ENCODE measurements around the gene CDK8.

Gene CDK8

DNA sequence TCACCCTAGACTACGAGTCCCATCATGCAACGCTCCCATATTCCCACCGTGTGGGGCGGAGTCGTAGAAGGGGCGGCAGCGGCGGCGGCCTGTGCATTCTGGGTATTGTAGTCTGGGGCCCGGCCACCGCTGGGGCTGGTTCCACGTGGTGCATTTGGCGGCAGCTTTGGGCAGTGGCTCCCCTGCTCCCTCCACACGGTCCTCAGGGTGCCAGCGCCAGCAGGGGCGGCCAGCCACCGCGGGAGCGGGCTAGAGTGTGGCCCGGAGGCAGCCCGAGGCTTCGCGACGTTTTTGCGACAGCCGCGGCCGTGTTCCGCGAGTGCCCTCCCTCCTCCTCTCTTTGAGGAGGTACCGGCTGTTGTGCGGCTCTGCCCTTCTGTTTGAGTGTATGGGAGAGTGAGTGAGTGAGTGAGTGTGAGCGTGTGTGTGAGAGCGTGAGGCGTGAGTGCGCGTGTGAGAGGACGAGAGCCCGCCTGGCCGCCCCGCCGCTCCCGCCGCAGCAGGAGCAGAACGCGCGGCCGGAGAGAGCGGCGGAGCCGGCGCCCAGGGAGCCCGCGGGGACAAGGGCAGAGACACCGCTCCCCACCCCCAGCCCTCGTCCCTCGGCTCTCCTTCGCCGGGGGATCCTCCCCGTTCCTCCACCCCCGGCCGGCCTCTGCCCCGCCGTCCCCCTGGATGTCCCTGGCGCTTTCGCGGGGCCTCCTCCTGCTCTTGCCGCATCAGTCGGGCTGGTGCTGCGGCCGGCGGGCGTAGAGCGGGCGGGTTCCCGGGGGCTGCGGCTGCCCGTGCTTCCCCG is at the start of gene CDK8:
Gene CDK8, plus strand, starts transcription at position 343 of the 796 bp plus-strand sequence. CDS start 513 bp downstream, outside the sequence.
- peak within 1 kb of the TSS; percentile 93 for H3K4me3 ChIP-seq (ENCODE audit: low read length)
- H3K9me3 ChIP-seq (ENCODE audit: control insufficient read depth, low read length), result no peaks in the 10 kb centered on the region
- no peaks in the 10 kb centered on the region for H3K27me3 ChIP-seq (replicated peaks; ENCODE audit: control insufficient read depth, insufficient read depth, low read length)
- peak within 1 kb of the TSS; percentile 95 for H3K9ac ChIP-seq (ENCODE audit: low read length)
- peak; percentile 96 for DNase-seq (ENCODE audit: low read depth)
- no peaks in the 10 kb centered on the region for H3K36me3 ChIP-seq (ENCODE audit: control insufficient read depth, insufficient read depth, low read length, severe bottlenecking)
- H3K4me1 ChIP-seq (ENCODE audit: control insufficient read depth, insufficient read depth, low read length), result peaks cover 16% of the 10 kb centered on the region

GRCh38 chr13:26208287-26208686 is 45.6 kb upstream of the CDK8 start:
- H3K9ac ChIP-seq (ENCODE audit: low read length), result no peak overlapping the region
- peaks cover 38% of the 10 kb centered on the region for H3K36me3 ChIP-seq (ENCODE audit: control insufficient read depth, insufficient read depth, low read length, severe bottlenecking)

GRCh38 chr13:26213345-26213744 is 40.6 kb upstream of the CDK8 start:
- Histone ChIP-seq H3K36me3 (ENCODE audit: control insufficient read depth, insufficient read depth, low read length, severe bottlenecking) (peaks cover 80% of the 10 kb centered on the region), H3K4me1 (ENCODE audit: control insufficient read depth, insufficient read depth, low read length) (peaks cover 17% of the 10 kb centered on the region), H3K9me3 (ENCODE audit: control insufficient read depth, low read length) (no peaks in the 10 kb centered on the region), H3K27me3 (replicated peaks; ENCODE audit: control insufficient read depth, insufficient read depth, low read length) (no peaks in the 10 kb centered on the region), H3K4me3 (ENCODE audit: low read length) (no peak overlapping the region), H3K9ac (ENCODE audit: low read length) (no peak overlapping the region)
- no peak for DNase-seq (ENCODE audit: low read depth)

More at GRCh38 chr13:26208287-26208686, 45.6 kb upstream of the CDK8 start:
- Histone ChIP-seq H3K27me3 (replicated peaks; ENCODE audit: control insufficient read depth, insufficient read depth, low read length) (no peaks in the 10 kb centered on the region), H3K4me1 (ENCODE audit: control insufficient read depth, insufficient read depth, low read length) (peaks cover 17% of the 10 kb centered on the region), H3K4me3 (ENCODE audit: low read length) (no peak overlapping the region), H3K9me3 (ENCODE audit: control insufficient read depth, low read length) (no peaks in the 10 kb centered on the region)
- no peak for DNase-seq (ENCODE audit: low read depth)

GRCh38 chr13:26213982-26214381 is 39.9 kb upstream of the CDK8 start:
- no peak for DNase-seq (ENCODE audit: low read depth)
- Histone ChIP-seq H3K9me3 (ENCODE audit: control insufficient read depth, low read length) (no peaks in the 10 kb centered on the region), H3K4me1 (ENCODE audit: control insufficient read depth, insufficient read depth, low read length) (peaks cover 17% of the 10 kb centered on the region), H3K36me3 (ENCODE audit: control insufficient read depth, insufficient read depth, low read length, severe bottlenecking) (peaks cover 80% of the 10 kb centered on the region), H3K9ac (ENCODE audit: low read length) (no peak overlapping the region), H3K4me3 (ENCODE audit: low read length) (no peak overlapping the region), H3K27me3 (replicated peaks; ENCODE audit: control insufficient read depth, insufficient read depth, low read length) (no peaks in the 10 kb centered on the region)

- Histone ChIP-seq H3K27me3 (replicated peaks; ENCODE audit: control insufficient read depth, insufficient read depth, low read length) (no peaks in the 10 kb centered on the region), H3K9ac (ENCODE audit: low read length) (no peak overlapping the region), H3K4me1 (ENCODE audit: control insufficient read depth, insufficient read depth, low read length) (peaks cover 20% of the 10 kb centered on the region), H3K9me3 (ENCODE audit: control insufficient read depth, low read length) (no peaks in the 10 kb centered on the region), H3K36me3 (ENCODE audit: control insufficient read depth, insufficient read depth, low read length, severe bottlenecking) (peaks cover 85% of the 10 kb centered on the region), H3K4me3 (ENCODE audit: low read length) (no peak overlapping the region)
- DNase-seq (ENCODE audit: low read depth), result no peak
Measured at GRCh38 chr13:26216042-26216441, 37.9 kb upstream of the CDK8 start.

DNA sequence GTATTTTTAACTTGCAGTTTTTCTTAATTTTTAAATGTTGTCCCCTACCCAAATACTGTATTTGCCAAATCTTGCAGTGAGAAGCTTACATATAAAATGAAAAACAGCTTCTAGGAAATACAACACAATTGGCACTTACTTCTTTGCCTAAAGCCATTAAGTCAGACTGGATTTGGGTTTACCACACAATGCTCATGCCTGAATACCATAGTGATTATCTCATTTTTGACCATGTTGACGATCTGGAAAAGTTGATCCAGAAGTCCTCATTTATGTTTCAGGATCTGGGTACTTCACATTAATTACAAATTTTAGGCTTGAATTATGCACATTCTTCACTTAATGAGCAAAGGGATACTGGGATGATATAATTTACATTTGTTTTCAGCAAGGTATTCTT is 34.2 kb upstream of the CDK8 start:
- Histone ChIP-seq H3K4me3 (ENCODE audit: low read length) (peak overlapping the region; percentile 97), H3K36me3 (ENCODE audit: control insufficient read depth, insufficient read depth, low read length, severe bottlenecking) (peaks cover 55% of the 10 kb centered on the region)

DNA sequence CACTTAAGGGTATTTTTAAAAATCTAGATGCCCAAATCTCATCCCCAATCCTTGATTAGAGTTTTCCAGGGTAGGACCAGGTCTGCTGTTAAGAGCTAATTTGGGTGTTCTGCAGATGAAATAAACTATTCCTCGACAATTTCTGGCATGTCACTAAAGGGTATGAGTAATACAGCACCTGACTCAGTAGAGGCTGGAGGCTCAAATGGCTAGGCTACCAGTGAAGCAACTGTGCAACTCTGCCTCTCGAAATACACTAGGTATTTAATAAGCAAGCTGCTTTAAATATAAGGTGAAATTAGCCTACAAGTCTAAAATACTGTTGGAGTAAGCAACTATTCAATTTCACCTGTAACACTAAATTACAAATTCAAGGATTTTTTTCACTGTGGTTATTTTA is 33.4 kb upstream of the CDK8 start:
- H3K36me3 ChIP-seq (ENCODE audit: control insufficient read depth, insufficient read depth, low read length, severe bottlenecking), result peaks cover 46% of the 10 kb centered on the region
- no peaks in the 10 kb centered on the region for H3K9me3 ChIP-seq (ENCODE audit: control insufficient read depth, low read length)
- peak; percentile 49 for DNase-seq (ENCODE audit: low read depth)
- H3K4me3 ChIP-seq (ENCODE audit: low read length), result peak overlapping the region; percentile 97
- peak overlapping the region; percentile 99 for H3K9ac ChIP-seq (ENCODE audit: low read length)
- peaks cover 33% of the 10 kb centered on the region for H3K4me1 ChIP-seq (ENCODE audit: control insufficient read depth, insufficient read depth, low read length)
- no peaks in the 10 kb centered on the region for H3K27me3 ChIP-seq (replicated peaks; ENCODE audit: control insufficient read depth, insufficient read depth, low read length)

More for the DNA sequence above, 34.2 kb upstream of the CDK8 start:
- Histone ChIP-seq H3K27me3 (replicated peaks; ENCODE audit: control insufficient read depth, insufficient read depth, low read length) (no peaks in the 10 kb centered on the region), H3K9me3 (ENCODE audit: control insufficient read depth, low read length) (no peaks in the 10 kb centered on the region), H3K4me1 (ENCODE audit: control insufficient read depth, insufficient read depth, low read length) (peaks cover 33% of the 10 kb centered on the region), H3K9ac (ENCODE audit: low read length) (no peak overlapping the region)
- DNase-seq (ENCODE audit: low read depth), result peak; percentile 43

DNA sequence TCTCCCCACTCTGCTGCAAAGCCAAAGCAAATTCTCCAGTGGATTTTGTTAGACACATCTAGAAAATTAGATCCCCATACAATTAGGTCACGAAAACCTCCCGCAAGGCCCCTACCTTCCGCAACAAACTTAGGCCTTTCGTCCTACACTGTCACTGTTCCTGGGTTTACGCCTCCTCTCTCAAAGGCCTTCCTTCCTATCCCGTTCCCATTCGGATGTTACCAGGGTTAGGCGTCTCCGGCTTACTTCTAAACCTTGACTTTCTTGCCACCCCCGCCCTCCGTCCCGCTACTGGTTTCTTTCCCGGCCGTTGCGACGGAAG is 32.6 kb upstream of the CDK8 start:
- Histone ChIP-seq H3K27me3 (replicated peaks; ENCODE audit: control insufficient read depth, insufficient read depth, low read length) (no peaks in the 10 kb centered on the region), H3K4me3 (ENCODE audit: low read length) (peak overlapping the region; percentile 97), H3K36me3 (ENCODE audit: control insufficient read depth, insufficient read depth, low read length, severe bottlenecking) (peaks cover 38% of the 10 kb centered on the region), H3K9ac (ENCODE audit: low read length) (peak overlapping the region; percentile 99), H3K9me3 (ENCODE audit: control insufficient read depth, low read length) (no peaks in the 10 kb centered on the region), H3K4me1 (ENCODE audit: control insufficient read depth, insufficient read depth, low read length) (peaks cover 33% of the 10 kb centered on the region)
- no peak for DNase-seq (ENCODE audit: low read depth)

DNA sequence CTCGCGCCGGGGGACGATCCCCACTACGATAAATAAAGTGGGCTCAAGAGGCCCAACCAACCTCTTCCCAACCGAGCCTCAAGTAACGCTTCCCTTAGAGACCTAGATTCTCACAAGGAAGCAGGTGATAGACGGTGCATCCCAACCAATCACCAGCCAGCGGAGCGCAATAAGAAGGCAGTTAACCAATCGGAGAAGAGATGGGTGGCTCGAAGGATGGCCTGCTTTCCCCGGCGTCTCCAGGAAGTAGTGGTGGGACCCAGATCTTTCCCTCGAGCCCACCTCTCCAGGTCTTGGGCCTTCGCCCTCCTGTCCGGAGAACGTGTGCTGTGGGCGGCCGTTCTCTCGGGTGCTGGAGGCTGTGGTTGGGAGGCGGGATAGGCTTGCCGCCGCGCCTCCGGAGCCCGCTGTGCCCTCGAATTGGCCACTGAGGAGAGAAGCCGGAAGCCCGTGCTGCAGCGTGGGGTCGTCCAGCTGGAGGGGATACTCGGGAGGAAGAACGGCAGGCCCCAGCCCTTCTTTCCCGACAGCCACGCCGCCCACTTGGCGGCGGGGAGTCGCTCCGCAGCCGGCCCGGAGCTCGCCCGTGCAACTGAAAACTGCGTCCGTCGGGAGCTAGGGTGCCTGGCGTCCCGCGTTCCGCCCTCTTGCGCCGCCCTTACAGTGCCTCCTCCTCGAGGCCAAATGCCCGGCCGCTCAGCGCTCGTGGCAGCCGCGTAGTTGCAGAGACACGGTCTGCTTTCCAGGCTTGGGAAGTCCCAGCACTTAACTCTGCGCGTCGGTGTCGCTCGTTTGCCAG is 32.0 kb upstream of the CDK8 start, which contains the start of gene RNF6:
Gene RNF6, minus strand, starts transcription at position 594 of the 799 bp plus-strand sequence. CDS start 2,665 bp downstream, outside the sequence.
- DNase-seq (ENCODE audit: low read depth), result peak; percentile 99
- Histone ChIP-seq H3K4me3 (ENCODE audit: low read length) (peak within 1 kb of the TSS; percentile 97), H3K27me3 (replicated peaks; ENCODE audit: control insufficient read depth, insufficient read depth, low read length) (no peaks in the 10 kb centered on the region), H3K9ac (ENCODE audit: low read length) (peak within 1 kb of the TSS; percentile 99), H3K4me1 (ENCODE audit: control insufficient read depth, insufficient read depth, low read length) (peaks cover 33% of the 10 kb centered on the region), H3K36me3 (ENCODE audit: control insufficient read depth, insufficient read depth, low read length, severe bottlenecking) (peaks cover 33% of the 10 kb centered on the region), H3K9me3 (ENCODE audit: control insufficient read depth, low read length) (no peaks in the 10 kb centered on the region)

DNA sequence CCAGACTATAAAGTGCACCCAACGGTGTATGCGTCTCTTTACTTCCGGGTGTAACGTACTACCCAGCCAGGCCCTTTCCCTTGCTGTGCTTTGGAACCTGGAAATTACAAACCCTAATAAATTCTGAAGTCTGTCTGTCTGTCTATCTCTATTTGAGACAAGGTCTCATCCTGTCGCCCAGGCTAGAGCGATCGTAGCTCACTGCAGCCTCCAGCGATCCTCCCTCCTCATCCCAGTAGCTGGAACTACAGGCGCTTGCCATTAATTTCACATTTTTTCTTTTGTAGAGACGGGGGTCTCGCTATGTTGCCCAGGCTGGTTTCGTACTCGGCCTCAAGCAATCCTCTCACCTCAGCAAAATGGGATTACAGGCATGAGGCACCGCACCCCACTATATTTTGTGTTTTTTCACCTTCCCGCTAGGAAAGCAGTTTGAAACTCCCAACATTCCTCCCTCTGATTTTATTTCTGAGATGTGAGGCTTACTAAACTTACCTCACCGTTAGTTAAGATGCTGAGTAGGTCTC is 31.3 kb upstream of the CDK8 start:
- H3K4me3 ChIP-seq (ENCODE audit: low read length), result peak overlapping the region; percentile 97
- peaks cover 26% of the 10 kb centered on the region for H3K36me3 ChIP-seq (ENCODE audit: control insufficient read depth, insufficient read depth, low read length, severe bottlenecking)
- no peak for DNase-seq (ENCODE audit: low read depth)
- no peaks in the 10 kb centered on the region for H3K9me3 ChIP-seq (ENCODE audit: control insufficient read depth, low read length)
- H3K4me1 ChIP-seq (ENCODE audit: control insufficient read depth, insufficient read depth, low read length), result peaks cover 33% of the 10 kb centered on the region
- H3K9ac ChIP-seq (ENCODE audit: low read length), result peak overlapping the region; percentile 99
- no peaks in the 10 kb centered on the region for H3K27me3 ChIP-seq (replicated peaks; ENCODE audit: control insufficient read depth, insufficient read depth, low read length)
